Mesenchymal stem cell (in vitro differentiated cells and primary cell): ENCODE data around the gene CSN3.
A peak's percentile ranks its signal among the peaks of the same experiment; 100 is the strongest.

Experiments used
- DNase-seq: peaks from one replicate; pipeline ENCODE4 v3.0.0-alpha.2; 2013
- H2AFZ ChIP-seq: one replicate; pipeline ENCODE4 v1.6.1; 2013; ENCODE audit warnings: low read depth, mild to moderate bottlenecking, control low read depth, inconsistent platforms, low read length, moderate library complexity
- H2AK5ac ChIP-seq: 2 replicates; pipeline ENCODE4 v1.6.1; 2013; ENCODE audit warnings: low read length, moderate library complexity, mild to moderate bottlenecking, inconsistent platforms; ENCODE audit not compliant: severe bottlenecking
- H2BK120ac ChIP-seq: one replicate; pipeline ENCODE4 v1.6.1; 2013; ENCODE audit warnings: low read depth, mild to moderate bottlenecking, inconsistent platforms, low read length, moderate library complexity
- H2BK12ac ChIP-seq, 2 experiments: one replicate each; pipeline ENCODE4 v1.6.1; 2013; ENCODE audit warnings: inconsistent platforms in 2 of 2, low read length in 2 of 2, mild to moderate bottlenecking in 2 of 2, moderate library complexity in 2 of 2, control low read depth in 1 of 2
- H2BK15ac ChIP-seq: one replicate; pipeline ENCODE4 v1.6.1; 2013; ENCODE audit warnings: mild to moderate bottlenecking, low read depth, inconsistent platforms; ENCODE audit not compliant: poor library complexity, severe bottlenecking
- H2BK5ac ChIP-seq: 2 replicates; pipeline ENCODE4 v1.6.1; 2013; ENCODE audit warnings: low read depth, mild to moderate bottlenecking, low read length, control low read depth, inconsistent platforms; ENCODE audit not compliant: poor library complexity, severe bottlenecking
- H3K14ac ChIP-seq, 2 experiments: one replicate each; pipeline ENCODE4 v1.6.1; 2013; ENCODE audit warnings: inconsistent platforms in 2 of 2, low read length in 2 of 2, control low read depth in 1 of 2, mild to moderate bottlenecking in 1 of 2, moderate library complexity in 1 of 2
- H3K18ac ChIP-seq, 2 experiments: one replicate each; pipeline ENCODE4 v1.6.1; 2013; ENCODE audit warnings: inconsistent platforms in 2 of 2, low read length in 2 of 2, control low read depth in 1 of 2, low read depth in 1 of 2, mild to moderate bottlenecking in 1 of 2
- H3K23ac ChIP-seq, 2 experiments: one replicate each; pipeline ENCODE4 v1.6.1; 2013; ENCODE audit warnings: inconsistent platforms in 2 of 2, low read length in 2 of 2, mild to moderate bottlenecking in 2 of 2, moderate library complexity in 2 of 2, control low read depth in 1 of 2
- H3K27ac ChIP-seq: 2 replicates; pipeline ENCODE4 v1.5.1; 2013; ENCODE audit warnings: mild to moderate bottlenecking, moderate library complexity, low read length, control low read depth, inconsistent platforms; ENCODE audit not compliant: poor library complexity, severe bottlenecking
- H3K27me3 ChIP-seq, 2 experiments: 2 replicates each; pipeline versions ENCODE4 v1.6.1 to v1.7.0; 2013; ENCODE audit warnings: low read length in 2 of 2, mild to moderate bottlenecking in 2 of 2, moderate library complexity in 2 of 2, control low read depth in 1 of 2, inconsistent platforms in 1 of 2; ENCODE audit not compliant: control insufficient read depth in 1 of 2, insufficient read depth in 1 of 2
- H3K36me3 ChIP-seq, 2 experiments: 2 replicates each; pipeline versions ENCODE4 v1.6.1 to v1.7.0; 2013; ENCODE audit warnings: low read length in 2 of 2, control low read depth in 1 of 2, inconsistent platforms in 1 of 2, low read depth in 1 of 2, mild to moderate bottlenecking in 1 of 2; ENCODE audit not compliant: insufficient read depth in 2 of 2, control insufficient read depth in 1 of 2
- H3K4ac ChIP-seq, 2 experiments: one replicate each; pipeline ENCODE4 v1.6.1; 2013; ENCODE audit warnings: inconsistent platforms in 2 of 2, low read length in 2 of 2, mild to moderate bottlenecking in 2 of 2, moderate library complexity in 2 of 2, control low read depth in 1 of 2, low read depth in 1 of 2
- H3K4me1 ChIP-seq: 2 replicates; pipeline ENCODE4 v1.6.1; 2013; ENCODE audit warnings: low read depth, low read length, control low read depth; ENCODE audit not compliant: control insufficient read depth, insufficient read depth
- H3K4me2 ChIP-seq: 2 replicates; pipeline ENCODE4 v1.6.1; 2013; ENCODE audit warnings: low read length, mild to moderate bottlenecking, inconsistent platforms; ENCODE audit not compliant: poor library complexity, severe bottlenecking
- H3K4me3 ChIP-seq, 2 experiments: 2 replicates each; pipeline versions ENCODE4 v1.5.1 to v1.7.0; 2013; ENCODE audit warnings: low read length in 2 of 2, mild to moderate bottlenecking in 2 of 2, control low read depth in 1 of 2, low read depth in 1 of 2; ENCODE audit not compliant: insufficient read depth in 1 of 2
- H3K79me1 ChIP-seq: replicated peaks from 2 replicates; pipeline ENCODE4 v1.6.1; 2013; ENCODE audit warnings: mild to moderate bottlenecking, control low read depth, low read length, inconsistent platforms; ENCODE audit not compliant: poor library complexity, severe bottlenecking
- H3K9ac ChIP-seq: 2 replicates; pipeline ENCODE4 v1.7.0; 2013; ENCODE audit warnings: mild to moderate bottlenecking, low read length, moderate library complexity
- H3K9me3 ChIP-seq: 2 replicates; pipeline ENCODE4 v1.7.0; 2013; ENCODE audit warnings: mild to moderate bottlenecking, low read length; ENCODE audit not compliant: control insufficient read depth
- H4K8ac ChIP-seq: one replicate; pipeline ENCODE4 v1.6.1; 2013; ENCODE audit warnings: inconsistent platforms, mild to moderate bottlenecking, low read length, moderate library complexity
- H4K91ac ChIP-seq: one replicate; pipeline ENCODE4 v1.6.1; 2013; ENCODE audit warnings: mild to moderate bottlenecking, low read length, inconsistent platforms
- WGBS: methylation state at CpG from one replicate; pipeline ENCODE4 v1.1.7; 2013; ENCODE audit warnings: mixed read lengths; 5-methylcytosine and 5-hydroxymethylcytosine counted together

The CSN3 gene

GRCh38 chr4:70251250-70251944, 9.0 kb downstream of the CSN3 start:
- H4K91ac ChIP-seq: no peak overlapping the region
- H2BK12ac ChIP-seq: no peak overlapping the region
- H3K9ac ChIP-seq: no peak overlapping the region
- 39% methylated on average over 3 of the region's 3 CpGs for WGBS
- no peak overlapping the region for H2BK15ac ChIP-seq
- no peak overlapping the region for H2AFZ ChIP-seq
- H3K23ac ChIP-seq: no peak overlapping the region
- H3K4me2 ChIP-seq: no peak overlapping the region
- no peak overlapping the region for H3K4me3 ChIP-seq
- no peak overlapping the region for H3K27ac ChIP-seq
- H3K18ac ChIP-seq: no peak overlapping the region
- H4K8ac ChIP-seq: no peak overlapping the region
- no peak overlapping the region for H2BK5ac ChIP-seq
- H3K9me3 ChIP-seq: no peaks in the 10 kb centered on the region
- no peak for DNase-seq
- H3K4me1 ChIP-seq: no peaks in the 10 kb centered on the region
- H3K79me1 ChIP-seq: no peaks in the 10 kb centered on the region
- H3K36me3 ChIP-seq: no peaks in the 10 kb centered on the region
- no peak overlapping the region for H2AK5ac ChIP-seq
- H3K4ac ChIP-seq: no peak overlapping the region
- H3K27me3 ChIP-seq: no peaks in the 10 kb centered on the region
- H3K14ac ChIP-seq: no peak overlapping the region
- no peak overlapping the region for H2BK120ac ChIP-seq

- Histone ChIP-seq H3K79me1 (no peaks in the 10 kb centered on the region), H3K23ac (no peak overlapping the region), H3K14ac (no peak overlapping the region), H3K27me3 (no peaks in the 10 kb centered on the region), H2BK15ac (no peak overlapping the region), H2BK120ac (no peak overlapping the region), H3K4me2 (no peak overlapping the region), H3K9me3 (no peaks in the 10 kb centered on the region), H4K8ac (no peak overlapping the region), H2BK5ac (no peak overlapping the region), H3K9ac (no peak overlapping the region), H3K27ac (no peak overlapping the region), H4K91ac (no peak overlapping the region), H2AK5ac (no peak overlapping the region), H3K4me3 (no peak overlapping the region), H3K4ac (no peak overlapping the region), H2BK12ac (no peak overlapping the region), H3K4me1 (no peaks in the 10 kb centered on the region), H2AFZ (no peak overlapping the region), H3K18ac (no peak overlapping the region), H3K36me3 (no peaks in the 10 kb centered on the region)
- 50% methylated on average over 1 of the region's 1 CpG for WGBS
- DNase-seq: no peak
These were observed 9.5 kb downstream of the CSN3 start for GRCh38 chr4:70251945-70252277.

GRCh38 chr4:70269674-70270073, 27.3 kb downstream of the CSN3 start:
- Histone ChIP-seq H3K27ac (no peak overlapping the region), H2BK15ac (no peak overlapping the region), H3K23ac (no peak overlapping the region), H3K9me3 (no peaks in the 10 kb centered on the region), H2AK5ac (no peak overlapping the region), H2BK12ac (no peak overlapping the region), H3K9ac (no peak overlapping the region), H3K4me2 (no peak overlapping the region), H2BK120ac (no peak overlapping the region), H3K4me1 (no peaks in the 10 kb centered on the region), H3K18ac (no peak overlapping the region), H2AFZ (no peak overlapping the region), H3K36me3 (no peaks in the 10 kb centered on the region), H3K27me3 (no peaks in the 10 kb centered on the region), H3K4me3 (no peak overlapping the region), H3K79me1 (no peaks in the 10 kb centered on the region), H3K14ac (no peak overlapping the region), H2BK5ac (no peak overlapping the region), H3K4ac (no peak overlapping the region), H4K91ac (no peak overlapping the region), H4K8ac (no peak overlapping the region)
- WGBS: no CpG with 5 or more reads among the region's 1 CpG
- DNase-seq: peak; percentile 9

GRCh38 chr4:70277121-70277520, 34.7 kb downstream of the CSN3 start:
- no peak overlapping the region for H3K23ac ChIP-seq
- no peaks in the 10 kb centered on the region for H3K79me1 ChIP-seq
- no peaks in the 10 kb centered on the region for H3K4me1 ChIP-seq
- no peak overlapping the region for H3K18ac ChIP-seq
- no peaks in the 10 kb centered on the region for H3K36me3 ChIP-seq
- no peak overlapping the region for H2BK5ac ChIP-seq
- H3K9me3 ChIP-seq: no peaks in the 10 kb centered on the region
- H3K4me3 ChIP-seq: no peak overlapping the region
- H2BK15ac ChIP-seq: no peak overlapping the region
- H3K14ac ChIP-seq: no peak overlapping the region
- WGBS: 94% methylated on average over 2 of the region's 2 CpGs
- H3K9ac ChIP-seq: no peak overlapping the region
- DNase-seq: no peak
- no peak overlapping the region for H2AFZ ChIP-seq
- no peak overlapping the region for H4K91ac ChIP-seq
- no peak overlapping the region for H2BK120ac ChIP-seq
- H2BK12ac ChIP-seq: no peak overlapping the region
- no peak overlapping the region for H3K4me2 ChIP-seq
- no peaks in the 10 kb centered on the region for H3K27me3 ChIP-seq
- no peak overlapping the region for H3K27ac ChIP-seq
- no peak overlapping the region for H4K8ac ChIP-seq
- no peak overlapping the region for H2AK5ac ChIP-seq
- H3K4ac ChIP-seq: no peak overlapping the region
